SK-N-SH treated with all-trans-retinoic acid at 6 μM for 48 hours (cell line): Measurements from ENCODE around the gene SLC6A19.

ENCODE experiments used
- ATAC-seq: fragments of 200-7000 bp; cut with Tn5 transposase; 3 replicates; pipeline ENCODE4 v1.9.1; 2020; ENCODE audit warnings: mild to moderate bottlenecking, moderate library complexity
- ARNTL ChIP-seq: fragments of 450-650 bp; formaldehyde crosslinking; IDR thresholded peaks from 2 replicates; pipeline ENCODE4 v1.5.0; 2020; ENCODE audit warnings: low read depth, mild to moderate bottlenecking, moderate library complexity, borderline replicate concordance
- BACH2 ChIP-seq: fragments of 250-450 bp; sonication (Bioruptor Pico); IDR thresholded peaks from 2 replicates; pipeline ENCODE4 v1.9.0; 2021; ENCODE audit warnings: mild to moderate bottlenecking, borderline replicate concordance
- ESRRG ChIP-seq: fragments of 250-450 bp; sonication (Bioruptor Pico); IDR thresholded peaks from 2 replicates; pipeline ENCODE4 v1.6.1; 2021; ENCODE audit warnings: mild to moderate bottlenecking
- GLIS3 ChIP-seq: fragments of 250-450 bp; sonication (Bioruptor Pico); IDR thresholded peaks from 2 replicates; pipeline ENCODE4 v1.5.0; 2020; ENCODE audit warnings: mild to moderate bottlenecking, moderate library complexity
- ISL1 ChIP-seq: fragments of 250-450 bp; sonication (Bioruptor Pico); IDR thresholded peaks from 2 replicates; pipeline ENCODE4 v2.1.2; 2022; ENCODE audit warnings: mild to moderate bottlenecking, moderate library complexity
- PPARA ChIP-seq: fragments of 250-450 bp; sonication (Bioruptor Pico); IDR thresholded peaks from 2 replicates; pipeline ENCODE4 v1.5.0; 2020; ENCODE audit warnings: mild to moderate bottlenecking, borderline replicate concordance
- RARB ChIP-seq: fragments of 250-450 bp; sonication (Bioruptor Pico); IDR thresholded peaks from 2 replicates; pipeline ENCODE4 v1.8.0; 2021; ENCODE audit warnings: mild to moderate bottlenecking, moderate library complexity
- SNAI2 ChIP-seq: fragments of 250-450 bp; sonication (Bioruptor Pico); IDR thresholded peaks from 2 replicates; pipeline ENCODE4 v1.5.0; 2020; ENCODE audit warnings: mild to moderate bottlenecking, moderate library complexity
- TCF4 ChIP-seq: fragments of 250-450 bp; sonication (Bioruptor Pico); IDR thresholded peaks from 2 replicates; pipeline ENCODE4 v1.8.0; 2021; ENCODE audit warnings: mild to moderate bottlenecking, moderate library complexity, borderline replicate concordance
- TOX ChIP-seq: fragments of 250-450 bp; sonication (Bioruptor Pico); IDR thresholded peaks from 2 replicates; pipeline ENCODE4 v1.8.0; 2021; ENCODE audit warnings: mild to moderate bottlenecking, moderate library complexity, borderline replicate concordance
- ZC3H10 ChIP-seq: fragments of 250-450 bp; sonication (Bioruptor Pico); IDR thresholded peaks from 2 replicates; pipeline ENCODE4 v1.5.1; 2021; ENCODE audit warnings: mild to moderate bottlenecking, moderate library complexity
- ZFP3 ChIP-seq: fragments of 250-450 bp; sonication (Bioruptor Pico); IDR thresholded peaks from 2 replicates; pipeline ENCODE4 v1.5.0; 2020; ENCODE audit warnings: mild to moderate bottlenecking, moderate library complexity
- ZFP30 ChIP-seq: fragments of 450-650 bp; formaldehyde crosslinking; IDR thresholded peaks from 2 replicates; pipeline ENCODE4 v1.5.0; 2022; ENCODE audit warnings: mild to moderate bottlenecking, moderate library complexity
- ZNF565 ChIP-seq: fragments of 450-650 bp; formaldehyde crosslinking; conservative IDR thresholded peaks from 2 replicates; pipeline ENCODE4 v1.5.0; 2020; ENCODE audit warnings: low read depth, mild to moderate bottlenecking, moderate library complexity
- ZNF70 ChIP-seq: fragments of 450-650 bp; formaldehyde crosslinking; IDR thresholded peaks from 2 replicates; pipeline ENCODE4 v1.5.0; 2020; ENCODE audit warnings: mild to moderate bottlenecking, moderate library complexity
- ZNF8 ChIP-seq: fragments of 450-650 bp; formaldehyde crosslinking; IDR thresholded peaks from 2 replicates; pipeline ENCODE4 v1.5.0; 2020; ENCODE audit warnings: mild to moderate bottlenecking, moderate library complexity
- TF ChIP-seq, protein P1 (sequence below): fragments of 250-450 bp; sonication (Bioruptor Pico); IDR thresholded peaks from 2 replicates; pipeline ENCODE4 v1.8.0; 2020; ENCODE audit warnings: mild to moderate bottlenecking, moderate library complexity, borderline replicate concordance
- TF ChIP-seq, protein P2 (sequence below): fragments of 250-450 bp; sonication (Bioruptor Pico); IDR thresholded peaks from 2 replicates; pipeline ENCODE4 v1.5.0; 2020; ENCODE audit warnings: mild to moderate bottlenecking, moderate library complexity
- TF ChIP-seq, protein P3 (sequence below): fragments of 250-450 bp; sonication (Bioruptor Pico); IDR thresholded peaks from 2 replicates; pipeline ENCODE4 v1.8.0; 2021; ENCODE audit warnings: low read depth, mild to moderate bottlenecking, moderate library complexity, borderline replicate concordance
- TF ChIP-seq, protein P4 (sequence below): fragments of 250-450 bp; sonication (Bioruptor Pico); IDR thresholded peaks from 2 replicates; pipeline ENCODE4 v1.5.1; 2021; ENCODE audit warnings: mild to moderate bottlenecking, moderate library complexity
- TF ChIP-seq, protein P5 (sequence below): fragments of 250-450 bp; sonication (Bioruptor Pico); IDR thresholded peaks from 2 replicates; pipeline ENCODE4 v1.5.1; 2020; ENCODE audit warnings: low read depth, mild to moderate bottlenecking, moderate library complexity

Gene SLC6A19

DNA sequence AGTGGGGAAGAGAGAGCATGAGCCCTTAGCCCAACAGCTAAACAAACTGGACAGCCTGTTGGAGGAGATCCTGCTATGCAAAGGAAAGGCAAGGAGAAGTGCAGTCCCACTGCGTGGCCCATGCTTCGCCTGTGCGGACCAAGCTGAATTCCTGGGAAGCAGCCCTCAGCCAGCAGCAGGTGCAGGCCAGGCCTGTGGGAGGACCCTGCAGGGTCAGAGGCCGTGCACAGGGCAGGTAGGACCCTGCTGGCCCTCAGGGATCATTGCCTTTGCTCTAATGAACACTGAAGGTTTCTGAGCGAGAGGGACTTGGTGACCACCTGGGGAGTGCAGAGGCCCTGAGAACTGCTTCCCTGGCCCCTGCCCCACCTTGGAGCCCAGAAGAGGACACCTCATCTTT is 6.0 kb upstream of the SLC6A19 start:
- TF ChIP-seq TCF4 (CRISPR knock-in tag), result no peak
- ATAC-seq, result no peak

DNA sequence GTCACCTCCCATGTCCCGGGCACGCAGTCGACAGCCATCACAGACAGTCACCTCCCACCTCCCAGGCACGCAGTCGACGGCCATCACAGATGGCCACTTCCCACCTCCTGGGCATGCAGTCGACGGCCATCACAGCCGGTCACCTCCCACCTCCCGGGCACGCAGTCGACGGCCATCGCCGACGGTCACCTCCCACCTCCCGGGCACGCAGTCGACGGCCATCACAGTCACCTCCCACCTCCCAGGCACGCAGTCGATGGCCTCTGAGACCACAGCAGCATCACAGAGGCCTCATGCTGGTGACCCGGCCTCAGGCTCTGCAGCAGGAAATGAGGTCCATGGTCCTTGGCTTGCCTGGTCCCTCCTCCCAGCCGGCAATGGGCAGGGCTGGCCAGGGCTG is 5.5 kb upstream of the SLC6A19 start:
- ATAC-seq, result no peak
- no peak for TF ChIP-seq ZC3H10
- no peak for TF ChIP-seq ZFP3
- TF ChIP-seq SNAI2, result no peak
- no peak for TF ChIP-seq BACH2 (CRISPR knock-in tag)
- TF ChIP-seq ZNF565 (CRISPR knock-in tag), result no peak
- no peak for TF ChIP-seq GLIS3 (CRISPR knock-in tag)
- TF ChIP-seq ZNF70 (CRISPR knock-in tag), result no peak
- TF ChIP-seq ESRRG (CRISPR knock-in tag), result no peak
- TF ChIP-seq, protein P1, sequence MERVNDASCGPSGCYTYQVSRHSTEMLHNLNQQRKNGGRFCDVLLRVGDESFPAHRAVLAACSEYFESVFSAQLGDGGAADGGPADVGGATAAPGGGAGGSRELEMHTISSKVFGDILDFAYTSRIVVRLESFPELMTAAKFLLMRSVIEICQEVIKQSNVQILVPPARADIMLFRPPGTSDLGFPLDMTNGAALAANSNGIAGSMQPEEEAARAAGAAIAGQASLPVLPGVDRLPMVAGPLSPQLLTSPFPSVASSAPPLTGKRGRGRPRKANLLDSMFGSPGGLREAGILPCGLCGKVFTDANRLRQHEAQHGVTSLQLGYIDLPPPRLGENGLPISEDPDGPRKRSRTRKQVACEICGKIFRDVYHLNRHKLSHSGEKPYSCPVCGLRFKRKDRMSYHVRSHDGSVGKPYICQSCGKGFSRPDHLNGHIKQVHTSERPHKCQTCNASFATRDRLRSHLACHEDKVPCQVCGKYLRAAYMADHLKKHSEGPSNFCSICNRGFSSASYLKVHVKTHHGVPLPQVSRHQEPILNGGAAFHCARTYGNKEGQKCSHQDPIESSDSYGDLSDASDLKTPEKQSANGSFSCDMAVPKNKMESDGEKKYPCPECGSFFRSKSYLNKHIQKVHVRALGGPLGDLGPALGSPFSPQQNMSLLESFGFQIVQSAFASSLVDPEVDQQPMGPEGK (CRISPR knock-in tag), result no peak
- no peak for TF ChIP-seq ISL1 (CRISPR knock-in tag)
- no peak for TF ChIP-seq RARB (CRISPR knock-in tag)
- TF ChIP-seq PPARA, result no peak

DNA sequence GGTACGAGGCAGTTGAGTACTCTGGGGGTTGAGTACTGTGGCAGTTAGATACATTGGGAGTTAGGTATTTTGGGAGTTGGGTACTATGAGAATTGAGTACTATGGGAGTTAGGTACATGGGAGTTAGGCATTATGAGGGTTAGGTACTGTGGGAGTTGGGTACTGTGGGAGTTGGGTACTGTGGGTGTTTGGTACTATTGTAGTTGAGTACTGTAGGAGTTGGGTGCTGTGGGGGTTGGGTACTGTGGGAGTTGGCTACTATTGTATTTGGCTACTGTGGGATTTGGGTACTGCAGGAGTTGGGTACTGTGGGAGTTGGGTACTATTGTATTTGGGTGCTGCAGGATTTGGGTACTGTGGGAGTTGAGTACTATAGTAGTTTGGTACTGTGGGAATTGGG is 4.8 kb upstream of the SLC6A19 start:
- no peak for ATAC-seq
- TF ChIP-seq, protein P2, sequence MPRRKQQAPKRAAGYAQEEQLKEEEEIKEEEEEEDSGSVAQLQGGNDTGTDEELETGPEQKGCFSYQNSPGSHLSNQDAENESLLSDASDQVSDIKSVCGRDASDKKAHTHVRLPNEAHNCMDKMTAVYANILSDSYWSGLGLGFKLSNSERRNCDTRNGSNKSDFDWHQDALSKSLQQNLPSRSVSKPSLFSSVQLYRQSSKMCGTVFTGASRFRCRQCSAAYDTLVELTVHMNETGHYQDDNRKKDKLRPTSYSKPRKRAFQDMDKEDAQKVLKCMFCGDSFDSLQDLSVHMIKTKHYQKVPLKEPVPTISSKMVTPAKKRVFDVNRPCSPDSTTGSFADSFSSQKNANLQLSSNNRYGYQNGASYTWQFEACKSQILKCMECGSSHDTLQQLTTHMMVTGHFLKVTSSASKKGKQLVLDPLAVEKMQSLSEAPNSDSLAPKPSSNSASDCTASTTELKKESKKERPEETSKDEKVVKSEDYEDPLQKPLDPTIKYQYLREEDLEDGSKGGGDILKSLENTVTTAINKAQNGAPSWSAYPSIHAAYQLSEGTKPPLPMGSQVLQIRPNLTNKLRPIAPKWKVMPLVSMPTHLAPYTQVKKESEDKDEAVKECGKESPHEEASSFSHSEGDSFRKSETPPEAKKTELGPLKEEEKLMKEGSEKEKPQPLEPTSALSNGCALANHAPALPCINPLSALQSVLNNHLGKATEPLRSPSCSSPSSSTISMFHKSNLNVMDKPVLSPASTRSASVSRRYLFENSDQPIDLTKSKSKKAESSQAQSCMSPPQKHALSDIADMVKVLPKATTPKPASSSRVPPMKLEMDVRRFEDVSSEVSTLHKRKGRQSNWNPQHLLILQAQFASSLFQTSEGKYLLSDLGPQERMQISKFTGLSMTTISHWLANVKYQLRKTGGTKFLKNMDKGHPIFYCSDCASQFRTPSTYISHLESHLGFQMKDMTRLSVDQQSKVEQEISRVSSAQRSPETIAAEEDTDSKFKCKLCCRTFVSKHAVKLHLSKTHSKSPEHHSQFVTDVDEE (CRISPR knock-in tag), result no peak
- TF ChIP-seq ZFP30, result no peak
- TF ChIP-seq TCF4 (CRISPR knock-in tag), result no peak
- TF ChIP-seq ARNTL (CRISPR knock-in tag), result no peak
- TF ChIP-seq GLIS3 (CRISPR knock-in tag), result no peak
- no peak for TF ChIP-seq ISL1 (CRISPR knock-in tag)

DNA sequence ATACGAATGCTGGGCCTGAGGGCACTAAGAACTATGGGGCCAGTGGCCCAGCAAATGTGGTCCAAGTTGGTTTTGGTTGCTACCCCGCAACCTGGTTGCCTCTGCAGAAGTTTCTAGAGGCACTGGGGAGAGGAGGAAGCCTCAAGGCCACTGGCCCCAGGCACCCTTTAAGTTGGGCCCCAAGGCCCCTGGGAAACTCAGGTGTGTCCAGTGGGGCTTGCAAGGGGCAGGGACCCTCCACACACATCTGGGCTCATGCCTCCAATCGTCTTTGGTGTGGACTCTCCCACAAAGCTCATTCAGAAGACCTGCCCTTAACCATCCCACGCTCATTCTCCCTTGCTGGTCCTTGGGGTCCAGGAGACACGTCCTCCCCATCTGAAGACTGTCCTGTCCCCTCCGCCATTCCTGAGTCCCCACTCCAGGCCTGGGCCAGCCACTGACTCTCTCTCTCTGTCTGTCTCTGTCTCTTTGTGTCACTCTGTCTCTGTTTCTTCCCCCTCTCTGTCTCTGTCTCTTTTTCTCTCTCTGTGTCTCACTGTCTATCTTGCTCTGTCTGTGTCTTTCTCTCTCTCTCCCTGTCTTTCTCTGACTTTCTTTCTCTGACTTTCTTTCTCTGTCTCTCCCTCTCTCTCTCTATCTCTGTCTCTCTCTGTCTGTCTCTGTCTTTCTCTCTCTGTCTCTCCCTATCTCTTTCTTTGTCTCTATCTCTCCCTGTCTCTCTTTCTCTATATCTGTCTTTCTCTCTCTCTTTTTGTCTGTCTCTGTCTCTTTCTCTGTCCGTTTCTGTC is 3.3 kb upstream of the SLC6A19 start:
- no peak for ATAC-seq
- TF ChIP-seq, protein P3, sequence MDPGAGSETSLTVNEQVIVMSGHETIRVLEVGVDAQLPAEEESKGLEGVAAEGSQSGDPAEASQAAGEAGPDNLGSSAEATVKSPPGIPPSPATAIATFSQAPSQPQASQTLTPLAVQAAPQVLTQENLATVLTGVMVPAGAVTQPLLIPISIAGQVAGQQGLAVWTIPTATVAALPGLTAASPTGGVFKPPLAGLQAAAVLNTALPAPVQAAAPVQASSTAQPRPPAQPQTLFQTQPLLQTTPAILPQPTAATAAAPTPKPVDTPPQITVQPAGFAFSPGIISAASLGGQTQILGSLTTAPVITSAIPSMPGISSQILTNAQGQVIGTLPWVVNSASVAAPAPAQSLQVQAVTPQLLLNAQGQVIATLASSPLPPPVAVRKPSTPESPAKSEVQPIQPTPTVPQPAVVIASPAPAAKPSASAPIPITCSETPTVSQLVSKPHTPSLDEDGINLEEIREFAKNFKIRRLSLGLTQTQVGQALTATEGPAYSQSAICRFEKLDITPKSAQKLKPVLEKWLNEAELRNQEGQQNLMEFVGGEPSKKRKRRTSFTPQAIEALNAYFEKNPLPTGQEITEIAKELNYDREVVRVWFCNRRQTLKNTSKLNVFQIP (CRISPR knock-in tag), result no peak
- TF ChIP-seq, protein P1 (CRISPR knock-in tag), result no peak
- TF ChIP-seq ZFP3, result no peak
- TF ChIP-seq ISL1 (CRISPR knock-in tag), result no peak
- TF ChIP-seq ZNF70 (CRISPR knock-in tag), result no peak
- no peak for TF ChIP-seq ESRRG (CRISPR knock-in tag)
- TF ChIP-seq ARNTL (CRISPR knock-in tag), result no peak
- TF ChIP-seq, protein P4, sequence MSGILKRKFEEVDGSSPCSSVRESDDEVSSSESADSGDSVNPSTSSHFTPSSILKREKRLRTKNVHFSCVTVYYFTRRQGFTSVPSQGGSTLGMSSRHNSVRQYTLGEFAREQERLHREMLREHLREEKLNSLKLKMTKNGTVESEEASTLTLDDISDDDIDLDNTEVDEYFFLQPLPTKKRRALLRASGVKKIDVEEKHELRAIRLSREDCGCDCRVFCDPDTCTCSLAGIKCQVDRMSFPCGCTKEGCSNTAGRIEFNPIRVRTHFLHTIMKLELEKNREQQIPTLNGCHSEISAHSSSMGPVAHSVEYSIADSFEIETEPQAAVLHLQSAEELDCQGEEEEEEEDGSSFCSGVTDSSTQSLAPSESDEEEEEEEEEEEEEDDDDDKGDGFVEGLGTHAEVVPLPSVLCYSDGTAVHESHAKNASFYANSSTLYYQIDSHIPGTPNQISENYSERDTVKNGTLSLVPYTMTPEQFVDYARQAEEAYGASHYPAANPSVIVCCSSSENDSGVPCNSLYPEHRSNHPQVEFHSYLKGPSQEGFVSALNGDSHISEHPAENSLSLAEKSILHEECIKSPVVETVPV (CRISPR knock-in tag), result no peak
- no peak for TF ChIP-seq ZC3H10
- TF ChIP-seq TOX (CRISPR knock-in tag), result no peak
- TF ChIP-seq ZNF565 (CRISPR knock-in tag), result no peak
- no peak for TF ChIP-seq ZNF8 (CRISPR knock-in tag)
- TF ChIP-seq, protein P5, sequence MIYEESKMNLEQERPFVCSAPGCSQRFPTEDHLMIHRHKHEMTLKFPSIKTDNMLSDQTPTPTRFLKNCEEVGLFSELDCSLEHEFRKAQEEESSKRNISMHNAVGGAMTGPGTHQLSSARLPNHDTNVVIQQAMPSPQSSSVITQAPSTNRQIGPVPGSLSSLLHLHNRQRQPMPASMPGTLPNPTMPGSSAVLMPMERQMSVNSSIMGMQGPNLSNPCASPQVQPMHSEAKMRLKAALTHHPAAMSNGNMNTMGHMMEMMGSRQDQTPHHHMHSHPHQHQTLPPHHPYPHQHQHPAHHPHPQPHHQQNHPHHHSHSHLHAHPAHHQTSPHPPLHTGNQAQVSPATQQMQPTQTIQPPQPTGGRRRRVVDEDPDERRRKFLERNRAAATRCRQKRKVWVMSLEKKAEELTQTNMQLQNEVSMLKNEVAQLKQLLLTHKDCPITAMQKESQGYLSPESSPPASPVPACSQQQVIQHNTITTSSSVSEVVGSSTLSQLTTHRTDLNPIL (CRISPR knock-in tag), result no peak
- TF ChIP-seq, protein P2 (CRISPR knock-in tag), result no peak
